ENCODE measurements around the gene LPP.

DNA sequence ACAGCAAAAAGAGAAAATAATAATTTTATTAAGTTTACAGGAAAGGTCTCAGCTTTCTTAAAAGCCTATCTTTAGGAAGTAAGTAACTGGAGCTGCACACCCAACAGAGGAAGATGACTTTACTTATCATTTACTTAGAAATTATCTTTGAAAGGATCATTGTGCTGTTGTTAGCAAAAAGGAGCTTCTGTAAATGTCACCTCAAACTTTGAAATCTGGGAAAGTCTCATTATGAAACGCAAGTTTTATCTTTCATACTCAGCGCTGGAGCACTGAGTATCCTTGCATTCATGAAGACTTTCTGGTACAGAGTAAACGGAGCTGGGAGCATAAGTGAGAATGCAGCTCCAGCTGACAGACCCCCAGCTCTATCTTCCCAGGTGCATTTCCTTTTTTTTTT lies 526.6 kb downstream of the LPP start:
- TF ChIP-seq, protein P1, sequence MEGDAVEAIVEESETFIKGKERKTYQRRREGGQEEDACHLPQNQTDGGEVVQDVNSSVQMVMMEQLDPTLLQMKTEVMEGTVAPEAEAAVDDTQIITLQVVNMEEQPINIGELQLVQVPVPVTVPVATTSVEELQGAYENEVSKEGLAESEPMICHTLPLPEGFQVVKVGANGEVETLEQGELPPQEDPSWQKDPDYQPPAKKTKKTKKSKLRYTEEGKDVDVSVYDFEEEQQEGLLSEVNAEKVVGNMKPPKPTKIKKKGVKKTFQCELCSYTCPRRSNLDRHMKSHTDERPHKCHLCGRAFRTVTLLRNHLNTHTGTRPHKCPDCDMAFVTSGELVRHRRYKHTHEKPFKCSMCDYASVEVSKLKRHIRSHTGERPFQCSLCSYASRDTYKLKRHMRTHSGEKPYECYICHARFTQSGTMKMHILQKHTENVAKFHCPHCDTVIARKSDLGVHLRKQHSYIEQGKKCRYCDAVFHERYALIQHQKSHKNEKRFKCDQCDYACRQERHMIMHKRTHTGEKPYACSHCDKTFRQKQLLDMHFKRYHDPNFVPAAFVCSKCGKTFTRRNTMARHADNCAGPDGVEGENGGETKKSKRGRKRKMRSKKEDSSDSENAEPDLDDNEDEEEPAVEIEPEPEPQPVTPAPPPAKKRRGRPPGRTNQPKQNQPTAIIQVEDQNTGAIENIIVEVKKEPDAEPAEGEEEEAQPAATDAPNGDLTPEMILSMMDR (conservative IDR thresholded peaks at IDR 0.05): no peak
- TF ChIP-seq EZH2 (IDR thresholded peaks at IDR 0.05; ENCODE audit: low read depth): no peak

Measured in PC-9 (cell line).